Renal cortical epithelial cell (primary cell): Measurements from ENCODE around the gene ZNF792. TPM values are rescaled to one million over a fixed set of nuclear protein-coding genes. Genes with fewer than 3 reads are reported as not detected.
"Not testable (repeated sequence)": the region's sequence is repeated elsewhere in the genome, so short reads cannot be mapped to it uniquely, and the experiment has no call there.

Experiments
- DNase-seq: peaks from one replicate; pipeline ENCODE4 v3.0.0-alpha.2; 2011; ENCODE audit warnings: low read depth
- total RNA-seq: library from RNA; depleted of rRNA; stranded (reverse); fragments of >200 nt; gene quantifications from 2 replicates; pipeline ENCODE4 v1.2.3, GENCODE V29; 2014

ZNF792 gene
- total RNA-seq, 1 donor from 2014 or later, result 12.8 TPM

GRCh38 chr19:34925278-34925855 lies 38.7 kb downstream of the ZNF792 start:
- DNase-seq, result no peak

GRCh38 chr19:34920090-34920786 lies 43.8 kb downstream of the ZNF792 start:
- not testable (repeated sequence) for DNase-seq

GRCh38 chr19:34918190-34918589 lies 45.8 kb downstream of the ZNF792 start:
- DNase-seq, result no peak

GRCh38 chr19:34917144-34917543 lies 46.9 kb downstream of the ZNF792 start:
- not testable (repeated sequence) for DNase-seq

- DNase-seq, result no peak
Measured at GRCh38 chr19:34910770-34911169, 53.3 kb downstream of the ZNF792 start.

Other genes with a start within 250 kb of the ZNF792 start
- gene ZNF181, start 230.0 kb downstream of the ZNF792 start, total RNA-seq, result 14.4 and 20.7 TPM in 2 replicates
- gene ZNF599, start 191.0 kb downstream of the ZNF792 start, total RNA-seq, result 3.8 and 7.2 TPM in 2 replicates
- gene ZNF30, start 37.3 kb downstream of the ZNF792 start, total RNA-seq, result 0.69 and 4.7 TPM in 2 replicates
- 9.9 and 31.7 TPM in 2 replicates for gene GRAMD1A, start 36.1 kb upstream of the ZNF792 start, total RNA-seq
- gene SCN1B, start 66.2 kb upstream of the ZNF792 start, total RNA-seq, result 0.52 and 2.7 TPM in 2 replicates
- 1.2 and 4.2 TPM in 2 replicates for gene HPN, start 77.5 kb upstream of the ZNF792 start, total RNA-seq
- not detected in 2 replicates for gene FXYD3, start 151.6 kb upstream of the ZNF792 start, total RNA-seq
- not detected in 2 replicates for gene LGI4, start 170.8 kb upstream of the ZNF792 start, total RNA-seq
- not detected in 2 replicates for gene FXYD1, start 174.6 kb upstream of the ZNF792 start, total RNA-seq
- not detected in 2 replicates for gene FXYD7, start 179.0 kb upstream of the ZNF792 start, total RNA-seq
- gene FXYD5, start 190.5 kb upstream of the ZNF792 start, total RNA-seq, result 7.2 and 10.1 TPM in 2 replicates